Tibial nerve (tissue), 4 donors: ENCODE measurements around the gene PITRM1. TPM values are rescaled to one million over a fixed set of nuclear protein-coding genes. Genes with fewer than 3 reads are reported as not detected.

ENCODE experiments used
- DNase-seq, 2 donors: peaks; one replicate each; pipeline ENCODE4 v3.0.0-alpha.2; 2019; ENCODE audit warnings: low spot score in 2 of 2
- H3K27ac ChIP-seq, 4 donors: fragments of 200-600 bp; sonication (generic) in 3 of 4; one replicate each; pipeline ENCODE4 v1.5.1; 2017 to 2019; ENCODE audit warnings: mild to moderate bottlenecking in 1 of 4
- H3K27me3 ChIP-seq, 2 donors: fragments of 200-600 bp; sonication (generic) in 1 of 2; one replicate each; pipeline versions ENCODE4 v1.5.1 to v1.6.0; 2017 to 2019
- H3K36me3 ChIP-seq, 3 donors: fragments of 200-600 bp; sonication (generic); one replicate each; pipeline ENCODE4 v1.5.1; 2018 to 2019
- H3K4me1 ChIP-seq, 4 donors: fragments of 200-600 bp; sonication (generic) in 3 of 4; one replicate each; pipeline ENCODE4 v1.5.1; 2017 to 2019
- H3K4me3 ChIP-seq, 4 donors: fragments of 200-600 bp; sonication (generic) in 3 of 4; one replicate each; pipeline ENCODE4 v1.5.1; 2017 to 2019; ENCODE audit warnings: mild to moderate bottlenecking in 1 of 4, moderate library complexity in 1 of 4
- H3K9me3 ChIP-seq, 4 donors: fragments of 200-600 bp; sonication (generic) in 3 of 4; one replicate each; pipeline ENCODE4 v1.5.1; 2017 to 2019
- CTCF ChIP-seq, 5 experiments: fragments of 200-600 bp in 3 of 5; fragments of 450-650 bp in 2 of 5; sonication (generic) in 3 of 5; IDR thresholded peaks; one replicate each; pipeline ENCODE4 v1.5.1; 2016 to 2019; ENCODE audit warnings: antibody characterized with exemption in 5 of 5, mild to moderate bottlenecking in 3 of 5, moderate library complexity in 2 of 5
- EP300 ChIP-seq, 2 donors: sonication (generic); formaldehyde crosslinking; IDR thresholded peaks; one replicate each; pipeline ENCODE4 v1.6.1; 2017; ENCODE audit warnings: antibody characterized with exemption in 2 of 2, mild to moderate bottlenecking in 1 of 2
- POLR2A ChIP-seq, 2 donors: fragments of 450-650 bp; IDR thresholded peaks; one replicate each; pipeline ENCODE4 v1.6.1; 2017; ENCODE audit warnings: antibody characterized with exemption in 2 of 2, mild to moderate bottlenecking in 2 of 2, moderate library complexity in 2 of 2
- WGBS, 2 donors: methylation state at CpG; one replicate each; pipeline ENCODE4 v1.1.5; 2018; 5-methylcytosine and 5-hydroxymethylcytosine counted together
- total RNA-seq, 4 donors: library from RNA; depleted of rRNA; stranded (reverse); fragments of >200 nt; gene quantifications; one replicate each; pipeline ENCODE4 v1.1.0, GENCODE V29; 2016

PITRM1 gene
- total RNA-seq, 4 donors from 2014 or later: 55.5 to 83.7 (median 59.7) TPM

- H3K36me3 ChIP-seq: peaks cover 0 to 86% (median 28%) of the 10 kb centered on the region in 3 donors
- TF ChIP-seq POLR2A (IDR thresholded peaks at IDR 0.05): no peak
- no peak for TF ChIP-seq EP300 (IDR thresholded peaks at IDR 0.05)
- no peak for TF ChIP-seq CTCF (IDR thresholded peaks at IDR 0.05)
Observed at GRCh38 chr10:3166496-3167290, 5.9 kb downstream of the PITRM1 start.

GRCh38 chr10:3165196-3165595 is 7.4 kb downstream of the PITRM1 start:
- DNase-seq: no peak
- H3K4me3 ChIP-seq: no peak overlapping the region
- peaks cover 0 to 8% (median 0%) of the 10 kb centered on the region in 4 donors for H3K4me1 ChIP-seq
- no peaks in the 10 kb centered on the region for H3K27me3 ChIP-seq
- TF ChIP-seq CTCF (IDR thresholded peaks at IDR 0.05) (no peak), POLR2A (IDR thresholded peaks at IDR 0.05) (no peak), EP300 (IDR thresholded peaks at IDR 0.05) (no peak)
- no peaks in the 10 kb centered on the region for H3K9me3 ChIP-seq
- no peak overlapping the region for H3K27ac ChIP-seq
- WGBS, 2 donors: 87 to 92% methylated on average over 9 of the region's 9 CpGs
- peaks cover 0 to 100% (median 28%) of the 10 kb centered on the region in 3 donors for H3K36me3 ChIP-seq

More at GRCh38 chr10:3166496-3167290, 5.9 kb downstream of the PITRM1 start:
- H3K4me3 ChIP-seq: no peak overlapping the region
- WGBS, 2 donors: 91 to 92% methylated on average over 10 of the region's 10 CpGs
- no peaks in the 10 kb centered on the region for H3K9me3 ChIP-seq
- H3K4me1 ChIP-seq: peaks cover 0 to 22% (median 3%) of the 10 kb centered on the region in 4 donors
- H3K27me3 ChIP-seq: no peaks in the 10 kb centered on the region
- no peak overlapping the region for H3K27ac ChIP-seq
- DNase-seq: no peak

GRCh38 chr10:3163879-3164278 is 8.7 kb downstream of the PITRM1 start:
- DNase-seq: no peak
- TF ChIP-seq EP300 (IDR thresholded peaks at IDR 0.05) (no peak), POLR2A (IDR thresholded peaks at IDR 0.05) (no peak), CTCF (IDR thresholded peaks at IDR 0.05) (no peak)
- 61 to 65% methylated on average over 9 of the region's 9 CpGs for WGBS, 2 donors
- Histone ChIP-seq H3K27ac (no peak overlapping the region), H3K27me3 (no peaks in the 10 kb centered on the region), H3K36me3 (peaks cover 0 to 100% (median 28%) of the 10 kb centered on the region in 3 donors), H3K9me3 (no peaks in the 10 kb centered on the region), H3K4me3 (no peak overlapping the region), H3K4me1 (no peaks in the 10 kb centered on the region)

GRCh38 chr10:3162533-3162932 is 10.0 kb downstream of the PITRM1 start:
- H3K4me3 ChIP-seq: no peak overlapping the region
- no peak for DNase-seq
- H3K9me3 ChIP-seq: no peaks in the 10 kb centered on the region
- H3K27me3 ChIP-seq: no peaks in the 10 kb centered on the region
- peaks cover 0 to 100% (median 34%) of the 10 kb centered on the region in 3 donors for H3K36me3 ChIP-seq
- no peaks in the 10 kb centered on the region for H3K4me1 ChIP-seq
- TF ChIP-seq POLR2A (IDR thresholded peaks at IDR 0.05): no peak
- no peak for TF ChIP-seq EP300 (IDR thresholded peaks at IDR 0.05)
- TF ChIP-seq CTCF (IDR thresholded peaks at IDR 0.05): no peak
- 85 to 95% methylated on average over 9 of the region's 9 CpGs for WGBS, 2 donors
- H3K27ac ChIP-seq: no peak overlapping the region

GRCh38 chr10:3159152-3159551 is 13.4 kb downstream of the PITRM1 start:
- peaks cover 0 to 100% (median 23%) of the 10 kb centered on the region in 3 donors for H3K36me3 ChIP-seq
- H3K4me1 ChIP-seq: no peaks in the 10 kb centered on the region
- DNase-seq: no peak
- H3K9me3 ChIP-seq: no peaks in the 10 kb centered on the region
- H3K27ac ChIP-seq: no peak overlapping the region
- H3K27me3 ChIP-seq: no peaks in the 10 kb centered on the region
- 89 to 91% methylated on average over 10 of the region's 10 CpGs for WGBS, 2 donors
- no peak overlapping the region for H3K4me3 ChIP-seq
- TF ChIP-seq EP300 (IDR thresholded peaks at IDR 0.05) (no peak), POLR2A (IDR thresholded peaks at IDR 0.05) (no peak)
